DND-41 (cell line): ENCODE results near the gene ZNF529.

Experiments
- ATAC-seq: fragments of 200-7000 bp; cut with Tn5 transposase; 3 replicates; pipeline ENCODE4 v1.9.1; 2021; ENCODE audit warnings: low read depth; ENCODE audit not compliant: insufficient read depth
- DNase-seq: peaks from one replicate; pipeline ENCODE4 v3.0.0-alpha.2; 2020
- H2AFZ ChIP-seq: 2 replicates; pipeline ENCODE4 v1.6.0; 2012; ENCODE audit warnings: low read depth, low read length
- H3K27ac ChIP-seq: 2 replicates; pipeline ENCODE4 v1.5.1; 2012; ENCODE audit warnings: low read length, inconsistent platforms
- H3K27me3 ChIP-seq: fragments of 200-600 bp; sonication (generic); 2 replicates; pipeline ENCODE4 v1.6.0; 2012; ENCODE audit warnings: low read length, mild to moderate bottlenecking, inconsistent platforms; ENCODE audit not compliant: insufficient read depth, poor library complexity
- H3K36me3 ChIP-seq: 2 replicates; pipeline ENCODE4 v1.5.1; 2012; ENCODE audit warnings: low read length, inconsistent platforms; ENCODE audit not compliant: insufficient read depth
- H3K4me1 ChIP-seq: 2 replicates; pipeline ENCODE4 v1.5.1; 2012; ENCODE audit warnings: mild to moderate bottlenecking, low read length; ENCODE audit not compliant: insufficient read depth
- H3K4me2 ChIP-seq: 2 replicates; pipeline ENCODE4 v1.6.0; 2012; ENCODE audit warnings: mild to moderate bottlenecking, moderate library complexity, low read length, inconsistent platforms; ENCODE audit not compliant: insufficient read depth
- H3K4me3 ChIP-seq, 2 experiments: fragments of 200-600 bp in 1 of 2; shearing (Covaris generic) in 1 of 2; 2 replicates each; pipeline ENCODE4 v1.5.1; 2012 to 2016; ENCODE audit warnings: inconsistent platforms in 2 of 2, low read length in 2 of 2, mild to moderate bottlenecking in 2 of 2, low read depth in 1 of 2, moderate library complexity in 1 of 2
- H3K79me2 ChIP-seq: 2 replicates; pipeline ENCODE4 v1.6.0; 2012; ENCODE audit warnings: low read length, inconsistent platforms; ENCODE audit not compliant: insufficient read depth
- H3K9ac ChIP-seq: 2 replicates; pipeline ENCODE4 v1.6.0; 2012; ENCODE audit warnings: low read depth, mild to moderate bottlenecking, inconsistent platforms, low read length, moderate library complexity
- H3K9me3 ChIP-seq: 2 replicates; pipeline ENCODE4 v1.5.1; 2012; ENCODE audit warnings: low read length, moderate library complexity, mild to moderate bottlenecking, inconsistent platforms; ENCODE audit not compliant: insufficient read depth, severe bottlenecking
- H4K20me1 ChIP-seq: 2 replicates; pipeline ENCODE4 v1.6.0; 2012; ENCODE audit warnings: low read length; ENCODE audit not compliant: insufficient read depth
- CTCF ChIP-seq: IDR thresholded peaks from 2 replicates; pipeline ENCODE4 v1.5.1; 2012; ENCODE audit warnings: borderline replicate concordance, low read length, moderate library complexity, mild to moderate bottlenecking; ENCODE audit not compliant: poor library complexity, severe bottlenecking; ENCODE audit errors: extremely low read depth
- EZH2 ChIP-seq: IDR thresholded peaks from 3 replicates; pipeline ENCODE4 v1.6.1; 2012; ENCODE audit warnings: borderline replicate concordance, low read depth, mild to moderate bottlenecking, moderate library complexity, low read length, inconsistent platforms; ENCODE audit not compliant: severe bottlenecking

The ZNF529 gene

GRCh38 chr19:36526581-36526980 lies 46.5 kb downstream of the ZNF529 start:
- Histone ChIP-seq H3K79me2 (peaks cover 77% of the 10 kb centered on the region), H3K36me3 (peaks cover 48% of the 10 kb centered on the region), H4K20me1 (no peaks in the 10 kb centered on the region), H3K9me3 (peaks cover 29% of the 10 kb centered on the region), H3K27me3 (no peaks in the 10 kb centered on the region), H3K4me3 (peak overlapping the region; percentile 2 to 76; a peak in 3 of 4 replicates), H3K4me1 (peaks cover 27% of the 10 kb centered on the region), H3K27ac (peak overlapping the region; percentile 46; the same call in 1 of the 2 replicates), H2AFZ (no peak overlapping the region), H3K4me2 (peak overlapping the region; percentile 85), H3K9ac (peak overlapping the region; percentile 76; the same call in 1 of the 2 replicates)
- no peak for ATAC-seq
- no peak for TF ChIP-seq EZH2
- TF ChIP-seq CTCF: no peak
- no peak for DNase-seq

- Histone ChIP-seq H3K4me2 (no peak overlapping the region), H3K27me3 (no peaks in the 10 kb centered on the region), H3K9ac (no peak overlapping the region), H3K4me1 (peaks cover 24% of the 10 kb centered on the region), H3K4me3 (no peak overlapping the region), H4K20me1 (no peaks in the 10 kb centered on the region), H3K36me3 (peaks cover 68% of the 10 kb centered on the region), H3K9me3 (peaks cover 38% of the 10 kb centered on the region), H3K79me2 (peaks cover 89% of the 10 kb centered on the region), H2AFZ (no peak overlapping the region), H3K27ac (no peak overlapping the region)
- no peak for DNase-seq
- ATAC-seq: no peak
- no peak for TF ChIP-seq EZH2
- TF ChIP-seq CTCF: no peak
These were observed 48.5 kb downstream of the ZNF529 start for GRCh38 chr19:36524617-36525016.

- no peak overlapping the region for H3K9ac ChIP-seq
- no peak overlapping the region for H3K27ac ChIP-seq
- H3K4me3 ChIP-seq: no peak overlapping the region
- H3K4me2 ChIP-seq: no peak overlapping the region
- H3K9me3 ChIP-seq: peaks cover 80% of the 10 kb centered on the region
- H3K36me3 ChIP-seq: peaks cover 65% of the 10 kb centered on the region
- no peak overlapping the region for H2AFZ ChIP-seq
- TF ChIP-seq CTCF (no peak), EZH2 (no peak)
- DNase-seq (no peak), ATAC-seq (no peak)
- H3K27me3 ChIP-seq: no peaks in the 10 kb centered on the region
- H4K20me1 ChIP-seq: no peaks in the 10 kb centered on the region
- peaks cover 29% of the 10 kb centered on the region for H3K79me2 ChIP-seq
- no peaks in the 10 kb centered on the region for H3K4me1 ChIP-seq
These were observed 59.0 kb downstream of the ZNF529 start for GRCh38 chr19:36514012-36514612.

GRCh38 chr19:36508325-36508724 lies 64.8 kb downstream of the ZNF529 start:
- no peaks in the 10 kb centered on the region for H3K27me3 ChIP-seq
- peaks cover 34% of the 10 kb centered on the region for H3K9me3 ChIP-seq
- H3K4me1 ChIP-seq: no peaks in the 10 kb centered on the region
- H4K20me1 ChIP-seq: no peaks in the 10 kb centered on the region
- H3K27ac ChIP-seq: no peak overlapping the region
- ATAC-seq (no peak), DNase-seq (no peak)
- H3K79me2 ChIP-seq: no peaks in the 10 kb centered on the region
- no peak overlapping the region for H3K4me3 ChIP-seq
- H3K9ac ChIP-seq: no peak overlapping the region
- H2AFZ ChIP-seq: no peak overlapping the region
- H3K4me2 ChIP-seq: no peak overlapping the region
- TF ChIP-seq CTCF: no peak
- no peak for TF ChIP-seq EZH2
- peaks cover 7% of the 10 kb centered on the region; the same call in 1 of the 2 replicates for H3K36me3 ChIP-seq
